HepG2 (cell line): ENCODE data around the gene CDCA4. TPM values are rescaled to one million over a fixed set of nuclear protein-coding genes. Genes with fewer than 3 reads are reported as not detected.

Experiments
- AHR ChIP-seq: IDR thresholded peaks from 2 replicates; pipeline ENCODE4 v1.6.1; 2018; ENCODE audit warnings: missing genetic modification reagents, missing compliant biosample characterization
- ARID4A ChIP-seq: sonication (generic); formaldehyde crosslinking; IDR thresholded peaks from 2 replicates; pipeline ENCODE4 v1.5.0; 2020; ENCODE audit warnings: mild to moderate bottlenecking, missing genetic modification reagents, borderline replicate concordance
- CCDC6 ChIP-seq: sonication (generic); formaldehyde crosslinking; IDR thresholded peaks from 2 replicates; pipeline ENCODE4 v1.8.1; 2022; ENCODE audit warnings: mild to moderate bottlenecking, missing genetic modification reagents, moderate library complexity
- DNMT1 ChIP-seq: sonication (generic); formaldehyde crosslinking; IDR thresholded peaks from 2 replicates; pipeline ENCODE4 v1.5.1; 2020; ENCODE audit warnings: mild to moderate bottlenecking, missing genetic modification reagents
- MEIS1 ChIP-seq: sonication (generic); formaldehyde crosslinking; IDR thresholded peaks from 2 replicates; pipeline ENCODE4 v1.9.0; 2021; ENCODE audit warnings: mild to moderate bottlenecking, missing genetic modification reagents, moderate library complexity, borderline replicate concordance
- PATZ1 ChIP-seq: sonication (generic); formaldehyde crosslinking; IDR thresholded peaks from 2 replicates; pipeline ENCODE4 v1.4.0; 2020; ENCODE audit warnings: missing genetic modification reagents
- PRPF4 ChIP-seq: fragments of 200-400 bp; formaldehyde crosslinking; IDR thresholded peaks from 2 replicates; pipeline ENCODE4 v1.6.1; 2016; ENCODE audit warnings: low read length, low read depth; ENCODE audit not compliant: poor library complexity, severe bottlenecking
- RCOR2 ChIP-seq: IDR thresholded peaks from 2 replicates; pipeline ENCODE4 v1.6.1; 2016; ENCODE audit warnings: missing biosample characterization, missing genetic modification reagents
- RNF219 ChIP-seq: sonication (generic); formaldehyde crosslinking; IDR thresholded peaks from 2 replicates; pipeline ENCODE4 v1.5.0; 2020; ENCODE audit warnings: mild to moderate bottlenecking, missing genetic modification reagents
- SMARCE1 ChIP-seq: fragments of 450-650 bp; IDR thresholded peaks from 2 replicates; pipeline ENCODE4 v1.6.1; 2017; ENCODE audit warnings: borderline replicate concordance
- ZFP36 ChIP-seq: fragments of 150-350 bp; IDR thresholded peaks from 2 replicates; pipeline ENCODE4 v1.6.1; 2018; ENCODE audit warnings: borderline replicate concordance, low read length, low read depth; ENCODE audit not compliant: partially characterized antibody
- ZNF710 ChIP-seq: sonication (generic); formaldehyde crosslinking; IDR thresholded peaks from 2 replicates; pipeline ENCODE4 v1.5.0; 2020; ENCODE audit warnings: mild to moderate bottlenecking, missing genetic modification reagents, borderline replicate concordance
- polyA plus RNA-seq, 8 experiments: library from polyadenylated mRNA; depleted of rRNA in 3 of 8; stranded (reverse) in 7 of 8; unstranded in 1 of 8; fragments of >200 nt; fragmentation: Illumina TruSeq in 4 of 8; extraction: Trizol in 4 of 8; gene quantifications; 2 replicates each; pipeline versions ENCODE4 v1.2.1 to v1.2.3, GENCODE V29; 2011 to 2016; ENCODE audit warnings: low read depth in 4 of 8, missing spikeins in 1 of 8, mixed read lengths in 1 of 8; ENCODE audit not compliant: insufficient read depth in 1 of 8
- total RNA-seq, 5 experiments: library from RNA; depleted of rRNA; stranded (reverse); fragments of >200 nt; fragmentation: Illumina TruSeq; extraction: Trizol; gene quantifications; 2 replicates each; pipeline ENCODE4 v1.2.3, GENCODE V29; 2016; ENCODE audit warnings: low read depth in 1 of 5
- TF ChIP-seq, protein P1 (sequence below), 2 experiments: sonication (generic) in 1 of 2; formaldehyde crosslinking in 1 of 2; IDR thresholded peaks; 2 replicates each; pipeline versions ENCODE4 v1.5.1 to v1.6.1; 2011 to 2020; ENCODE audit warnings: borderline replicate concordance in 1 of 2, low read depth in 1 of 2, low read length in 1 of 2, mild to moderate bottlenecking in 1 of 2, missing genetic modification reagents in 1 of 2, moderate library complexity in 1 of 2
- TF ChIP-seq, protein P2 (sequence below): sonication (generic); formaldehyde crosslinking; IDR thresholded peaks from 2 replicates; pipeline ENCODE4 v1.8.0; 2022; ENCODE audit warnings: mild to moderate bottlenecking, missing genetic modification reagents, borderline replicate concordance

CDCA4 gene
- total and polyA plus RNA-seq, 2 of the 13 experiments (the other 11 are each of a cell fraction or from before 2014, with no cell fraction given) = 19.7 to 43.1 TPM

- no peak for TF ChIP-seq ARID4A (CRISPR knock-in tag)
- TF ChIP-seq, protein P1, sequence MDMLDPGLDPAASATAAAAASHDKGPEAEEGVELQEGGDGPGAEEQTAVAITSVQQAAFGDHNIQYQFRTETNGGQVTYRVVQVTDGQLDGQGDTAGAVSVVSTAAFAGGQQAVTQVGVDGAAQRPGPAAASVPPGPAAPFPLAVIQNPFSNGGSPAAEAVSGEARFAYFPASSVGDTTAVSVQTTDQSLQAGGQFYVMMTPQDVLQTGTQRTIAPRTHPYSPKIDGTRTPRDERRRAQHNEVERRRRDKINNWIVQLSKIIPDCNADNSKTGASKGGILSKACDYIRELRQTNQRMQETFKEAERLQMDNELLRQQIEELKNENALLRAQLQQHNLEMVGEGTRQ (IDR thresholded peaks at IDR 0.05; ENCODE audit: low read depth, low read length) = no peak
- TF ChIP-seq, protein P1 (CRISPR knock-in tag; IDR thresholded peaks at IDR 0.05; ENCODE audit: borderline replicate concordance) = no peak
- TF ChIP-seq ZFP36 = no peak
- TF ChIP-seq, protein P2, sequence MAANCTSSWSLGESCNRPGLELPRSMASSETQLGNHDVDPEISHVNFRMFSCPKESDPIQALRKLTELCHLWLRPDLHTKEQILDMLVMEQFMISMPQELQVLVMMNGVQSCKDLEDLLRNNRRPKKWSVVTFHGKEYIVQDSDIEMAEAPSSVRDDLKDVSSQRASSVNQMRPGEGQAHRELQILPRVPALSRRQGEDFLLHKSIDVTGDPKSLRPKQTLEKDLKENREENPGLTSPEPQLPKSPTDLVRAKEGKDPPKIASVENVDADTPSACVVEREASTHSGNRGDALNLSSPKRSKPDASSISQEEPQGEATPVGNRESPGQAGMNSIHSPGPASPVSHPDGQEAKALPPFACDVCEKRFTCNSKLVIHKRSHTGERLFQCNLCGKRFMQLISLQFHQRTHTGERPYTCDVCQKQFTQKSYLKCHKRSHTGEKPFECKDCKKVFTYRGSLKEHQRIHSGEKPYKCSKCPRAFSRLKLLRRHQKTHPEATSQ (CRISPR knock-in tag) = no peak
- TF ChIP-seq SMARCE1 = no peak
- TF ChIP-seq RNF219 (CRISPR knock-in tag) = no peak
- no peak for TF ChIP-seq AHR
- TF ChIP-seq DNMT1 (CRISPR knock-in tag) = no peak
- TF ChIP-seq MEIS1 (CRISPR knock-in tag) = no peak
- no peak for TF ChIP-seq ZNF710 (CRISPR knock-in tag)
- no peak for TF ChIP-seq RCOR2 (CRISPR knock-in tag)
- TF ChIP-seq PATZ1 (CRISPR knock-in tag) = no peak
- TF ChIP-seq PRPF4 = no peak
- no peak for TF ChIP-seq CCDC6
Measured at GRCh38 chr14:105029402-105029801, 8.5 kb upstream of the CDCA4 start (continued).
